ENCODE measurements around the gene HIGD1B. TPM values are rescaled to one million over a fixed set of nuclear protein-coding genes. Genes with fewer than 3 reads are reported as not detected.

Gene HIGD1B
- total RNA-seq, 4 donors from 2014 or later, result not detected

DNA sequence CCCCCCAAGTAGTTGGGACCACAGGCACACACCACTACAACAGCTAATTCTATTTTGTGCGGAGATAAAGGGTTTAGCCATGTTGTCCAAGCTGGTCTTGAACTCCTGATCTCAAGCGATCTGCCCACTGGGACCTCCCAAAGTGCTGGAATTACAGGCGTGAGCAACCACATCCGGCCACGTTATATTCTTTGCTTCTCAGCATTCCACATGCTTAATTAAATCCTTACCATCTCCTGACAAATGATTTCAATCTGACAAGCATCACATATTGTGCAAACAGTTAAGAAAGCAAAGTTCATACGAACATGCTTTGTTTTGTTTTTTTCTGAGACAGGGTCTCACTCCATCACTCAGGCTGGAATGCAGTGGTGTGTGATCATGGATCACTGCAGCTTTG is 18.2 kb downstream of the HIGD1B start:
- Histone ChIP-seq H3K9me3 (no peaks in the 10 kb centered on the region), H3K27ac (no peak overlapping the region), H3K4me1 (no peaks in the 10 kb centered on the region), H3K27me3 (no peaks in the 10 kb centered on the region), H3K36me3 (peaks cover 48 to 52% of the 10 kb centered on the region in 2 donors), H3K4me3 (replicated peaks in 1 of 3) (no peak overlapping the region)
- no peak for DNase-seq
- intact Hi-C loops (cut with DNase I), result loop anchor here (2.0 kb wide), 1 partner anchor 91 kb away; no protein-coding TSS in a partner anchor
- WGBS, 2 donors, result 90 to 92% methylated on average over 6 of the region's 6 CpGs
- TF ChIP-seq, protein P1, sequence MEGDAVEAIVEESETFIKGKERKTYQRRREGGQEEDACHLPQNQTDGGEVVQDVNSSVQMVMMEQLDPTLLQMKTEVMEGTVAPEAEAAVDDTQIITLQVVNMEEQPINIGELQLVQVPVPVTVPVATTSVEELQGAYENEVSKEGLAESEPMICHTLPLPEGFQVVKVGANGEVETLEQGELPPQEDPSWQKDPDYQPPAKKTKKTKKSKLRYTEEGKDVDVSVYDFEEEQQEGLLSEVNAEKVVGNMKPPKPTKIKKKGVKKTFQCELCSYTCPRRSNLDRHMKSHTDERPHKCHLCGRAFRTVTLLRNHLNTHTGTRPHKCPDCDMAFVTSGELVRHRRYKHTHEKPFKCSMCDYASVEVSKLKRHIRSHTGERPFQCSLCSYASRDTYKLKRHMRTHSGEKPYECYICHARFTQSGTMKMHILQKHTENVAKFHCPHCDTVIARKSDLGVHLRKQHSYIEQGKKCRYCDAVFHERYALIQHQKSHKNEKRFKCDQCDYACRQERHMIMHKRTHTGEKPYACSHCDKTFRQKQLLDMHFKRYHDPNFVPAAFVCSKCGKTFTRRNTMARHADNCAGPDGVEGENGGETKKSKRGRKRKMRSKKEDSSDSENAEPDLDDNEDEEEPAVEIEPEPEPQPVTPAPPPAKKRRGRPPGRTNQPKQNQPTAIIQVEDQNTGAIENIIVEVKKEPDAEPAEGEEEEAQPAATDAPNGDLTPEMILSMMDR (IDR thresholded peaks at IDR 0.05), result no peak
- TF ChIP-seq POLR2A (IDR thresholded peaks at IDR 0.05), result no peak

DNA sequence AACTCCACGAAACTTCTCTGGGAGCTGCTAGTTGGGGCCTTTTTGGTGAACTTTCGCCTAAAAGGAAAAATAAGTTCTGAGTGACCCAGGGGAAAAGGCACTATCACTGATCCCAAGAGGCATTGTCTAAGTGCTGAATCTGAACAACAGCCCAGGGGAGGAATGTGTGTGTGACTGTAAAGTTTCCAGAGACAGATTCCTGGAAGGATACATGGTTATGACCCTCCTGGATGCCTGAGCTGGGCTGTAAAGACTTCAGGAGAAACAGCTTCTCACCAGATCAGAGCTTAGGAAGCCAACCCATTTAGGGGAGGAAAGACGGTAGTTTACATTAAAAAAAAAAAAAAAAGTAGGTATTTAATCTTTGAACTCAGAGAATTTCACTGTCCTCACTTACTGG is 20.2 kb downstream of the HIGD1B start:
- peaks cover 44 to 57% of the 10 kb centered on the region in 2 donors for H3K36me3 ChIP-seq
- TF ChIP-seq, protein P1 (IDR thresholded peaks at IDR 0.05), result no peak
- TF ChIP-seq POLR2A (IDR thresholded peaks at IDR 0.05), result no peak
- no peak for DNase-seq
- H3K4me1 ChIP-seq, result no peaks in the 10 kb centered on the region
- no peak overlapping the region for H3K27ac ChIP-seq
- H3K27me3 ChIP-seq, result no peaks in the 10 kb centered on the region
- H3K9me3 ChIP-seq, result no peaks in the 10 kb centered on the region
- intact Hi-C loops (cut with DNase I), result no loop called here
- 91 to 96% methylated on average over 3 of the region's 3 CpGs for WGBS, 2 donors
- no peak overlapping the region for H3K4me3 ChIP-seq (replicated peaks in 1 of 3)

DNA sequence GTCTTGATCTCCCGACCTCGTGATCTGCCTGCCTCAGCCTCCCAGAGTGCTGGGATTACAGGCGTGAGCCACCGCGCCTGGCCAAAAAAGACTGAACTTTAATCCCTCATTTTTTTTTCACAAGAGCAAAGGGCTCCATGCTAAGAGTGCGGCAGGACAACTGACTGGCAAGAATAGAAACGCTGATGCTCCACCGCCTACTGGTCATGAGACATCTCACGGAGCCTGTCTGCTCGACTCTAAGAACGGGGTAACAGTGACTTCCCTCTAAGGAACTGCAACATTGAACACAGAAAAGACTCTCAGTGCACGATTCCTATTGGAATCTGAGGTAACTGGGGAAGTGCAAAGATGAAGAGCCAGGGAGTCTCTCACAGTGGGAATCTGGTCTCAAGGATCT is 23.9 kb downstream of the HIGD1B start:
- TF ChIP-seq POLR2A (IDR thresholded peaks at IDR 0.05), result no peak
- TF ChIP-seq, protein P1 (IDR thresholded peaks at IDR 0.05), result no peak
- DNase-seq, result no peak
- Histone ChIP-seq H3K4me1 (no peaks in the 10 kb centered on the region), H3K27ac (no peak overlapping the region), H3K36me3 (peaks cover 46 to 70% of the 10 kb centered on the region in 2 donors), H3K4me3 (replicated peaks in 1 of 3) (no peak overlapping the region), H3K9me3 (no peaks in the 10 kb centered on the region), H3K27me3 (no peaks in the 10 kb centered on the region)
- WGBS, 2 donors, result 98 to 99% methylated on average over 12 of the region's 12 CpGs
- intact Hi-C loops (cut with DNase I), result no loop called here

DNA sequence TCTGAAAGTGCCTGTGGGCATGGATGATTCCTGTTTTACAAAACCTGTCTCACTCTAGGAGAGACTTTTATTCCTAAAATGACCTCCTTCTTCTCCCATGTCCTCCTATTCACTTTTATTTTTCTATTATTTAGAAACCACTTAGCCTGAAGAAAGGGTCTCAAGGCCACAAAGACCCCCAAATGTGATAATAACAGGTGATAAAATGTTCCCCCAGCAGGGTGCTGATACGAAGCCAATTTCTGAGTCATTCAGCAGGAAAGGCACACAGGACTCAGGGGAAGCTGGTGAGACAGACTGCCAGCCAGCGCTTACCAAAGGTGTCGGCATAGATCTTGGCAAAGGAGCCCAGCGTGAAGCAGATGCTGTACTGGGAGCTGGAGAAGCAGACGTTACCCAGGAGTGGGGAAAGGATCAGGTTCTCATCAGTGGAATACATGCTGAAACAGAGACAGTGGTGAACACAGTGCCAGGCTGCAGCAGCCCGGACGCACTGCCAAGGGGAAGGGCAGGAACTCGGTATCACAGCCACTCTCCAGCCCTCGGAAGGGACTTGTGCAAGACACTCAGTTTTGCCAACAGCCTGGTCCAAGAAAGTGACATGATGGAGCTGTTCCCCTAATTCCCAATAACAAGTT is 24.6 kb downstream of the HIGD1B start:
- H3K4me1 ChIP-seq, result no peaks in the 10 kb centered on the region
- intact Hi-C loops (cut with DNase I), result no loop called here
- no peaks in the 10 kb centered on the region for H3K9me3 ChIP-seq
- no peak overlapping the region for H3K27ac ChIP-seq
- no peak overlapping the region for H3K4me3 ChIP-seq (replicated peaks in 1 of 3)
- DNase-seq, result no peak
- no peak for TF ChIP-seq POLR2A (IDR thresholded peaks at IDR 0.05)
- TF ChIP-seq, protein P1 (IDR thresholded peaks at IDR 0.05), result no peak
- H3K27me3 ChIP-seq, result no peaks in the 10 kb centered on the region
- WGBS, 2 donors, result 85% methylated on average over 9 of the region's 9 CpGs
- H3K36me3 ChIP-seq, result peaks cover 44 to 70% of the 10 kb centered on the region in 2 donors

GRCh38 chr17:44875761-44876160 is 28.1 kb downstream of the HIGD1B start:
- Histone ChIP-seq H3K36me3 (peaks cover 51 to 61% of the 10 kb centered on the region in 2 donors), H3K4me1 (no peaks in the 10 kb centered on the region), H3K27ac (no peak overlapping the region), H3K9me3 (no peaks in the 10 kb centered on the region), H3K4me3 (replicated peaks in 1 of 3) (no peak overlapping the region), H3K27me3 (no peaks in the 10 kb centered on the region)
- intact Hi-C loops (cut with DNase I), result no loop called here
- no peak for TF ChIP-seq POLR2A (IDR thresholded peaks at IDR 0.05)
- TF ChIP-seq, protein P1 (IDR thresholded peaks at IDR 0.05), result no peak
- no peak for DNase-seq
- 96% methylated on average over 6 of the region's 6 CpGs for WGBS, 2 donors
